ENCODE results near the gene ANKRD11.

The ANKRD11 gene

DNA sequence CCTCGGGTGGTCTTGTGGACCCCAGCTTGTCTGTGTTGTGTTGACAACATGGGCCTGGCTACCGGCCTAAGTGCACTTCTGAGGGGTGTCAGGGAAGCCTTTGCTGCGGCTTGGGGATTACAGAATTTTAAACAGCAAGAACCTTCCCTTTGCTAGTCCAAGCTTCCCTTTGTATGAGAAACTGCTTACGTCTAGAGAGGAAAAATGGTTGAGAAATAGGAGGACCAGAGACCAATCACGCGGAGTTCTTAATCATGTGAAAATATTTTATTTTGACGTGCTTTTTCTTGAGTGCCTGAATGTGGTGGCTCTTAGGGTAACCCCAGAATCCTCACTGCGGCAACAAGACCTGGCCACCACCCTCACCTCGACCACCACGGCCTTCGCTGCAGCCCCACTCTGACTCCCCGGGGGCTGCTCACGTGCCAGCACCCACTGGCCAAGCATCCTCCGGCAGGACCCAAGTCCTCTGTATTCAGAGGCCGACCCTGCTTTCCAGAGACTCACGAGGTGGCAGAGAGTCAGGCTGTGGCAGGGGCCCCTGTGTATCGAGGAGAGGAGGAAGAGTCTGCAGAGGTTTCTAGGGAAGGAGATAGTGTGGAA, 191.6 kb downstream of the ANKRD11 start:
- TF ChIP-seq, protein P1, sequence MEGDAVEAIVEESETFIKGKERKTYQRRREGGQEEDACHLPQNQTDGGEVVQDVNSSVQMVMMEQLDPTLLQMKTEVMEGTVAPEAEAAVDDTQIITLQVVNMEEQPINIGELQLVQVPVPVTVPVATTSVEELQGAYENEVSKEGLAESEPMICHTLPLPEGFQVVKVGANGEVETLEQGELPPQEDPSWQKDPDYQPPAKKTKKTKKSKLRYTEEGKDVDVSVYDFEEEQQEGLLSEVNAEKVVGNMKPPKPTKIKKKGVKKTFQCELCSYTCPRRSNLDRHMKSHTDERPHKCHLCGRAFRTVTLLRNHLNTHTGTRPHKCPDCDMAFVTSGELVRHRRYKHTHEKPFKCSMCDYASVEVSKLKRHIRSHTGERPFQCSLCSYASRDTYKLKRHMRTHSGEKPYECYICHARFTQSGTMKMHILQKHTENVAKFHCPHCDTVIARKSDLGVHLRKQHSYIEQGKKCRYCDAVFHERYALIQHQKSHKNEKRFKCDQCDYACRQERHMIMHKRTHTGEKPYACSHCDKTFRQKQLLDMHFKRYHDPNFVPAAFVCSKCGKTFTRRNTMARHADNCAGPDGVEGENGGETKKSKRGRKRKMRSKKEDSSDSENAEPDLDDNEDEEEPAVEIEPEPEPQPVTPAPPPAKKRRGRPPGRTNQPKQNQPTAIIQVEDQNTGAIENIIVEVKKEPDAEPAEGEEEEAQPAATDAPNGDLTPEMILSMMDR (conservative IDR thresholded peaks at IDR 0.05; ENCODE audit: low read depth, low read length), result no peak
- no peak for DNase-seq (ENCODE audit: low read depth)
- H3K4me3 ChIP-seq (ENCODE audit: low read depth, low read length), result no peak overlapping the region

GRCh38 chr16:89297910-89298545, 192.3 kb downstream of the ANKRD11 start:
- DNase-seq (ENCODE audit: low read depth), result no peak
- TF ChIP-seq, protein P1 (conservative IDR thresholded peaks at IDR 0.05; ENCODE audit: low read depth, low read length), result no peak
- no peak overlapping the region for H3K4me3 ChIP-seq (ENCODE audit: low read depth, low read length)

GRCh38 chr16:89297156-89297874, 193.0 kb downstream of the ANKRD11 start:
- DNase-seq (ENCODE audit: low read depth), result no peak
- no peak overlapping the region for H3K4me3 ChIP-seq (ENCODE audit: low read depth, low read length)
- TF ChIP-seq, protein P1 (conservative IDR thresholded peaks at IDR 0.05; ENCODE audit: low read depth, low read length), result no peak

DNA sequence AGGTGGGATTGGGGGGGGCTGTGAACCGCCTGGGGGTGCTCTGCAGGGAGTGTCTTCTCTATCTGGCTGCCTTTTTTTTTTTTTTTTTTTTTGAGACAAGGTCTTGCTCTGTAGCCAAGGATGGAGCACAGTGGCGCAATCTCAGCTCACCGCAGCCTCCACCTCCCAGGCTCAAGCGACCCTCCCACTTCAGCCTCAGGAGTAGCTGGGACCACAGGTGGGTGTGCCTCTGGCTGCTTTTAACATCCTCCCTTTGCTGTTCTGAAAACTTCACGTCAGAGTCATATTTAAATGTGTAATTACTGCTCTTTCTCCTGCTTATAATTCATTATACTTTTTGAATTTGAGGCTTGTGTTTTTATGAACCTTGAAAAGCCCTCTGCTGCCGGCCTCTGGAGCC, 194.4 kb downstream of the ANKRD11 start:
- no peak overlapping the region for H3K4me3 ChIP-seq (ENCODE audit: low read depth, low read length)
- no peak for DNase-seq (ENCODE audit: low read depth)
- TF ChIP-seq, protein P1 (conservative IDR thresholded peaks at IDR 0.05; ENCODE audit: low read depth, low read length), result no peak

DNA sequence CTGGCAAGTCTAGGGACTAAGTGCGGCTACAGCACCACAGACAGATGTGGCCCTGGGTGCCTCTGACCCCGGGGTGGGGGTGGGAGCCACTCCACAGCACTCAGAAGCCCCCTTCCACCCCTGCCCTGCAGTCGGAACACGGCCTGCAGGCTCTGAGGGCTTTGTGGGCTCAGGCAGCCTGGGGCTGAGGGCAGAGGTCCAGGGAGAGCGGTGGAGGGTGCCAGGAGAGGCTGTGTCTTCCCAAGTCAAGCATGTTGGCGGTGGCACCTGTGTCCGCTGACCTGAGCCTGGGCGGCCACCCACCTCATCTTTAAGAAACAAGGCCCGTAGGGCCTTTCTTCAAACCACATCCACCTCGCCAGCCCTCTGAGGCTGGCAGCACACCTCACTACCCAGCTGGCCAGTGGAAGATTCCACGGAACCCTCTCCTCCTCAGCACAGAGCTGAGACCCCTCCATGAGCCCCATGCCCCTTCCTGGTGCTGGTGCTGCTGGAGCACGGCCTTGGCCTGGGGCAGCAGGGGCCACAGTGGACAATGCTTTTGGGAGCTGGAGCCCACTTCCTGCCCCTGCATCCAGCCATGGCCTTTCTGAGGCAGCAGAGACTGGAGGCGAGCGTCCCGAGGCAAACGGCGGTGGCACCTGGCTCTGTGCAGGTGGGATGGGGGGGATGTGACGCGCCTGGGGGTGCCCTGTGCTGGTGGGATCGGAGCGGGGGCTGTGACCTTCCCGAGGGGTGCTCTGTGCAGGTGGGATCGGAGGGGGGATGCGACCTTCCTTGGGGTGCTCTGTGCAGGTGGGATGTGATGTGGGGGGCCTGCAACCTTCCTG, 195.1 kb downstream of the ANKRD11 start:
- DNase-seq (ENCODE audit: low read depth), result no peak
- TF ChIP-seq, protein P1 (conservative IDR thresholded peaks at IDR 0.05; ENCODE audit: low read depth, low read length), result no peak
- no peak overlapping the region for H3K4me3 ChIP-seq (ENCODE audit: low read depth, low read length)

DNA sequence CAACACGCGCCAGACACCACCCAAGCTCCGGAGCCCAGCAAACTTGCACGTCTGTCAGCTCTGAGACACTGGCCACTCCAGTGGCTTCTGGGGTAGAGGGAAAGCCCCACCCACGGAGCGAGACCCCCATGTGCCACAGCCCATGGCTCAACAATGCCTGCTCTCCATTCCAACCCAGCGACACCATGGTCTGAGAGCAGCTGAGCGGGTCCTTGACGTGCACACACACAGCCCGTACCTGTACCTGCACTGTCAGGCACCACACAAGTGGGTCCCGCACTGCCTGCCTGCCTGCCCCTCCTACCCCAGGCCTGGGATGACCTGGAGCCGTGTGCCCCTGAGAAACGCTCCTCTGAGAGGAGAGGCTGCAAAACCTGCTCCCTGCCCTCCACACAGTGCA, 195.9 kb downstream of the ANKRD11 start:
- H3K4me3 ChIP-seq (ENCODE audit: low read depth, low read length), result no peak overlapping the region
- TF ChIP-seq, protein P1 (conservative IDR thresholded peaks at IDR 0.05; ENCODE audit: low read depth, low read length), result no peak
- DNase-seq (ENCODE audit: low read depth), result no peak

Measured in choroid plexus epithelial cell (primary cell).